NCI-H446 treated with DMSO at 0.1 percent for 48 hours (cell line): ENCODE data around the gene ZNF70.

Experiments used
- DNase-seq: peaks from one replicate; lab custom pipeline; 2025; lab: John Stamatoyannopoulos, UW

Gene ZNF70

GRCh38 chr22:23716811-23717801 lies 33.8 kb downstream of the ZNF70 start:
- peak; percentile 75 for DNase-seq

GRCh38 chr22:23715806-23716375 lies 35.0 kb downstream of the ZNF70 start:
- DNase-seq = no peak

GRCh38 chr22:23714596-23715578 lies 36.0 kb downstream of the ZNF70 start:
- no peak for DNase-seq

- no peak for DNase-seq
Observed at GRCh38 chr22:23713696-23714595, 37.0 kb downstream of the ZNF70 start.

- DNase-seq = no peak
Observed at GRCh38 chr22:23712256-23712655, 38.7 kb downstream of the ZNF70 start.

- no peak for DNase-seq
Observed at GRCh38 chr22:23709107-23709506, 41.8 kb downstream of the ZNF70 start.

GRCh38 chr22:23708270-23708669 lies 42.6 kb downstream of the ZNF70 start:
- DNase-seq = no peak

- no peak for DNase-seq
Observed at GRCh38 chr22:23705358-23705757, 45.6 kb downstream of the ZNF70 start.

- DNase-seq = no peak
Observed at GRCh38 chr22:23704829-23705228, 46.1 kb downstream of the ZNF70 start.

- DNase-seq = no peak
Observed at GRCh38 chr22:23704062-23704461, 46.9 kb downstream of the ZNF70 start.

GRCh38 chr22:23700706-23701105 lies 50.2 kb downstream of the ZNF70 start:
- no peak for DNase-seq

- DNase-seq = no peak
Observed at GRCh38 chr22:23698673-23699235, 52.2 kb downstream of the ZNF70 start.

- no peak for DNase-seq
Observed at GRCh38 chr22:23698094-23698493, 52.8 kb downstream of the ZNF70 start.

- DNase-seq = no peak
Observed at GRCh38 chr22:23697031-23697970, 53.6 kb downstream of the ZNF70 start.

GRCh38 chr22:23696326-23696851 lies 54.5 kb downstream of the ZNF70 start:
- DNase-seq = no peak

GRCh38 chr22:23695571-23696325 lies 55.2 kb downstream of the ZNF70 start:
- DNase-seq = no peak

- DNase-seq = no peak
Observed at GRCh38 chr22:23695141-23695540, 55.8 kb downstream of the ZNF70 start.

- DNase-seq = no peak
Observed at GRCh38 chr22:23693979-23694680, 56.8 kb downstream of the ZNF70 start.
